HG03066 (cell line): ENCODE measurements around the gene KLHL36.

ENCODE experiments used
- ATAC-seq: cut with Tn5 transposase; IDR thresholded peaks from one replicate; pipeline ENCODE4 v1.9.1; 2021; ENCODE audit warnings: low read depth; ENCODE audit not compliant: unreplicated experiment

Gene KLHL36

DNA sequence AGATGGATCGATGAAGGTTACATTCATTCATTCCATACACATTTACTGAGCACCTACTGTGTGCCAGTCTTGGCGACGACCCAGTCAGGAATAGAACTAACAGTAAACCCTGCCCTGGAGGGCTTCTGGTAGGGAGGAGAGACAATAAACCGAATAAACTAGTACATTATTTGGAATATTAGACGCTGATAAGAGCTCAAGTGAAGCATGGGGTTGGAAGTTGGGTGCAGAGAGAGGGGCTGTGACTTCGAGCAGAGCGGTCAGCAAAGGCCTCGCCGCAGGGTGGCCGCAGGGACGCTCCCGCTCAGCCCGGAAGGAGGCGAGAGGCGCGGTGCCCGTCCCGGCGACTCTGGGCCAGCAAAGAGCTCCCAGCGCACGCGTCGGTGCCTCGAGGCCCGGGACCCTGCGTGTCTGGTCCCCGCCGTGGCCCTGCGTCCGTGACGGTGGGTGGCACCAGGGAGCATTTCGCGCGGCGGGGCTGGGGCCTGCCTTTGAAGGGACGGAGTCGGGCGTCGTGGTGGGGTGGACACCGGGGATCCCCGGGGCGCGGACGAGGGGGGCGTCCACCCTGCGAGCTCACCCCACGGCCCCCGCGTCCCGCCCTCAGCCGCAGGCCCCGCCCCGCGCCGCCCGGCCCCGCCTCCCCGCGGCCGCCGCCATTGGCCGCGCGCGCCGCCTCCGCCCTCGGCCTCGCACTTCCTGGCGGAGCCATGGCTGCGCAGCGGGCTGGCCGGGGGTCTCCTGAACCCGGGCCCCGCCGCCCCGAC is at the start of gene KLHL36:
Gene KLHL36, plus strand, starts transcription at position 684 of the 767 bp plus-strand sequence. CDS start 2,357 bp downstream, outside the sequence.
- ATAC-seq, result peak; percentile 76

- peak; percentile 47 for ATAC-seq
Observed at GRCh38 chr16:84599521-84600202, 48.6 kb upstream of the KLHL36 start.

DNA sequence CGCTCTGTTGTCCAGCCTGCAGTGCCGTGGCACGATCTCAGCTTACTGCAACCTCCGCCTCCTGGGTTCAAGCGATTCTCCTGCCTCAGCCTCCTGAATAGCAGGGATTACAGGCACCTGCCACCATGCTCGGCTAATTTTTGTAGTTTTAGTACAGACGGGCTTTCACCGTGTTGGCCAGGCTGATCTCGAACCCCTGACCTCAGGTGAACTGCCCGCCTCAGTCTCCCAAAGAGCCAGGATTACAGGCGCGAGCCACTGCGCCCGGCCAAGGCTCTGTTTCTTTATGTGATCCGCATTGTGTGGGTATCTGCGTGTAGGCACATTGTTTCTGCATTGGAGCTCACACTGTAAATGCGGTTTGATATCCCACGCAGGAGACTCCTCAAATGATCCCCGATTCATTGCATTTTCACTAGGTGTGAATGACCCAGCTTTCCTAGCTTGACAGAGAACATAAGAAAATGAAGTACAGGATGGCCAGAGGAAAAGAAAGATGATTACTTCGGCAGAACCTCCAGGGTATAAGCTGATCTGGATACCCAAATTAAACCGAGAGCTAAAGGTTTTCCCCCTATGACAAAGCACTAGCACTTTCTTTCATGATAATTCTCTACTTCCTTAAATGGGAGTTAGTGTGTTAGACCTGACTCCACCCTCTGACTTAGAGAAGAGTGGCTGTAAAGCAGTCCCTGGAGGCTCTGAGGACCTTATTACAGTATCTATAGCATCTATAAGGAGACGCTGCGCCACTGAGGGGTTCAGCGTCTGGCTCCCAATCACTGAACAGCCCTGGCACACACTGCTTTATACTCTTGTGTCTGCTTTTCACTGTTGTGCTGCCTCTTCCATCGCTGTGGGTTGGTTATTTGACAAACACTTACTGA is 47.7 kb upstream of the KLHL36 start:
- ATAC-seq, result peak; percentile 57

- no peak for ATAC-seq
Observed at GRCh38 chr16:84603140-84603816, 45.0 kb upstream of the KLHL36 start.

DNA sequence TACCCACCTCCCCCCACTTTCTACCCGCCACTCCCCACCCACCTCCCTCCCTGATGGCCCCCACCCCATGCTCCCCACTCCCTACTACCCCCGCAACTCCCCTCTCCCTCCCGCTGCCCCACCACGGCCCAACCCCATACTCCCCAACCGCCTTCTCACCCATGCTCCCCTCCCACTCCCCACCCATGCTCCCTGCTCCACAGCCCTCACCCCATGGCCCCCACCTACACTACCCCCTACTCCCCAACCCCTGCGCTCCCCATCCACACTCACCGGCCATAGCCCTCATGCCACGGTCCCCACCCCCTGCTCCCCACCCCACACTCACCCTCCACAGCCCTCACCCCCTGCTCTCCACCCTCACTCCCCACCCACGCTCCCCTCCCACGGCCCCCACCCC is 44.4 kb upstream of the KLHL36 start:
- ATAC-seq, result no peak

DNA sequence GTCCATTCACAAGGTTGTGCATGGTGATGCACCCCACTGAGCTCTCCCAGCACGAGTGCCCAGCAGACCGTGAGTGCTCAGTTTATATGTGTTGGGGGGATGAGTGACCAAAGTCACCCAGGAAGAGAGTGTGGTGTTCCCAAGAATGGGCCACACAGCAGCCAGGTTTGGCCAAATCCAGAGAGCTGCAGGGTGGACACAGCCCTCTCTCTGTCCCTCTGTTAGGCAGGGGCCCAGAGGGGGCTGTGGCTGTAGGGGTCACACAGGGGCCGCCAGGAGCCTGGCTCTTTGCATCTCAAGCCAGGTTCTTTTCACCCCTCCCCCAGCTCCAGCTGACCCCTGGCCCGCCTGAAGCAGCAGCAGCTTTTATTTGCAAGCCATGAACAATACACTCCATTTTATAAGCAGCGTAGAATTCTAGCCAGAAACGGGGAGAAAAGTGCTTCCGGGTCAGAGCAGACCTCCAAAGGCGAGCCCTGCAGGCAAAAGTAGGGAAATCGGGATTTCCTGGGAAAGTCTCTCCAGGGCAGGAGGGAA is 43.8 kb upstream of the KLHL36 start:
- ATAC-seq, result no peak

DNA sequence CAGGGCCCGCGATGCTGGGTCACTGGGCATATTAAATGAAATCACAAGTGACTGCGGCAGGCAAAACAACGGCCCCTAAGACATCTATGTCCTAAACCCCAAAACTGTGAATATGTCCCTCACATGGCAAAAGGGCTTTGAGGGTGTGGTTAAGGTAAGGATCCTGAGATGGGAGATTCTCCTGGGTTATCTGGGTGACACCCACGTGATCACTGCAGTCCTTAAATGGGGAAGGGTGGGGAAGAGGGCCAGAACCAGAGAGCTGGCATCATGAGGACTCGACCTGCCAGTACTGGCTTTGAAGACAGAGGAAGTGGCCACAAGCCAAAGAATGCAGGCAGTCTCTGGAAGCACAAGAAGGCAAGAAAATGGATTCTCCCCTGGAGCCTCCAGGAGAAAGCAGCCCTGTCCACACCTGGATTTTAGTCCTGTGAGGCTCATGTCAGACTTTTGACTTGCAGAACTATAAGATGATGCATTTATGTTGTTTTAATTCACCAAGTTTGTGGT is 42.9 kb upstream of the KLHL36 start:
- no peak for ATAC-seq

GRCh38 chr16:84606081-84606875 is 42.0 kb upstream of the KLHL36 start:
- no peak for ATAC-seq

GRCh38 chr16:84607061-84607460 is 41.2 kb upstream of the KLHL36 start:
- ATAC-seq, result no peak

GRCh38 chr16:84607694-84608093 is 40.6 kb upstream of the KLHL36 start:
- ATAC-seq, result peak; percentile 66

DNA sequence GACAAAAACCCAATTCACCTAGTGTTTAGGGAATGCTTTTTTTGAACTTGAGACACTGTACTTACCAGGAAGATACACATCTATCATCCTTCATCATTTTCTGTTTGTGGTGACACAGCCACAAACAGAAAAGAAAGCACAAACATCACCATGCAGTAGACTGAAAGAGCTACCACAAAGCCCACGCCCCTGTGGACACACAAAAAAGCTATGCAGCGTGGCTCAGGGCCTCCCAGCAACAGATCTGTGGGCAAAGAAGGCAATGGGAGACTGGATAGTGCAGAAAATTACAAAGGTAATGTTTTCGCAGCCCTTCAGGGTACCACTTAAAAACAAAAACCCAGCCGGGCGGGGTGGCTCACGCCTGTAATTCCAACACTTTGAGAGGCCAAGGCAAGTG is 40.0 kb upstream of the KLHL36 start:
- no peak for ATAC-seq

GRCh38 chr16:84609563-84610177 is 38.6 kb upstream of the KLHL36 start:
- ATAC-seq, result no peak

DNA sequence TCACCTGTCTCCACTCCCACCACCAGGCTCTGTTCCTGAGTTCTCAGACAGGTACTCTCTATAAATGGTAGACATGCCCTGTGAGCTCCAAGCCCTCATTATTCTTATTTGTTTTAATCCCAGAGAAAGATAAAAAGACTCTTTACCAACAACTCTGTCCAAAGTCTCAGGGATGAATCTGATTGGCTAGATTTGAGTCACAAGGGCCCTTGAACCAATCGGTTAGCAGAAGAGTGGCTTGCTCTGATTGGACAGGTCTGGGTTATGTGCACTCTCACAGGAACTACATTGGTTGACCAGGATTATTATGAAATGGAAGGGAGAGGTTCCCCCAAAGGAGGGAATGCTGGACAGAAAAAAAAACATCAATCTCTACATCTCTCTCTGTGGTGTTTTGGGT is 37.9 kb upstream of the KLHL36 start:
- ATAC-seq, result no peak

DNA sequence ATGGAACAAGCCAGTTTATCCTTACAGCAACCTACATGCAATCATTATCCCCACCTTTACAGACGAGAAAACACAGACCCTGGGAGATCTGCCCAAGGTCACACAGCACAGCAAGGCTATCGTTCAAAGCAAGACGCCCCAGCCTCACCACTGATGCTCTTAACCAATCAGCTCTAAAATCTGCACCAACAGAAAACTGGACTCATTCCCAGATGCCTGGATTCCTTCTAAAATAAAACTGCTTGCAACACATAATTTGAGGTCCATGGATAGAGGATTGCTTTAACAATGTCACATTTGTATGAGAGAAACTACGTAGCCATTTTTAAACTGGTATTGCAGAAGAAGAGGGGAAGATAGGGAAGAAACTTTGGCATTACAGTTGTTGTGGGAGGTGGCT is 37.3 kb upstream of the KLHL36 start:
- ATAC-seq, result no peak

- no peak for ATAC-seq
Observed at GRCh38 chr16:84612686-84613085, 35.6 kb upstream of the KLHL36 start.

DNA sequence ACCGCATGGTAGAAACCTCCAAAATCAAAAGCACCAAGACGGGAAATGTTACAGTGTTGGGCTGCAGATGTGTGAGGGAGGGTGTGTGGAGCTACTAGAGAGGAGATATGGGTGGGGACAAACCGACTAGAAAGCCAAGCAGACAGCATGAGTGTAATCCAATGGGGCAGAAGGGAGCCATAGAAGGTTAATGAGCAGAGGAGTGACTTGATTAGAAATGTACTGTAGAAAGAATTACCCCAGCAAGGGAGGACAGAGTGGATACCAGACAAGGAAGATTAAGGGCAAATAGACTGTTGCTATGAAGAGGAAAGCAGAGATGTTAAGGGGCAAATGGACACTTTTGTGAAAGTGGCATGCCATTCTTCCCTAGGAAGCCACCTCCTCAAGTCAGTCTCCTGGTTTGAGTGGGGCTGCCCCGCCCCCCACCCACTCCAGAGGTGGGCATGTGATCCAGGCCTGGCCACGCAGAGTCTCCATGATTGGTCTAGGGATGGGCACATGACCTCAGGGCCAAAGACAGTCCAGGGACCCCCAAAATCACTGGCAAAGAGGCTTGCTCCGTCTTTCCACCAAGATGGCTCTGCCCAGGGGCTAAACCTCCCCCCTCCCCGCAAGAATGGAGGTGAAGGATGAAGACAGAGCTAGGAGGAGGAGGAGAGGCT is 34.8 kb upstream of the KLHL36 start:
- no peak for ATAC-seq

DNA sequence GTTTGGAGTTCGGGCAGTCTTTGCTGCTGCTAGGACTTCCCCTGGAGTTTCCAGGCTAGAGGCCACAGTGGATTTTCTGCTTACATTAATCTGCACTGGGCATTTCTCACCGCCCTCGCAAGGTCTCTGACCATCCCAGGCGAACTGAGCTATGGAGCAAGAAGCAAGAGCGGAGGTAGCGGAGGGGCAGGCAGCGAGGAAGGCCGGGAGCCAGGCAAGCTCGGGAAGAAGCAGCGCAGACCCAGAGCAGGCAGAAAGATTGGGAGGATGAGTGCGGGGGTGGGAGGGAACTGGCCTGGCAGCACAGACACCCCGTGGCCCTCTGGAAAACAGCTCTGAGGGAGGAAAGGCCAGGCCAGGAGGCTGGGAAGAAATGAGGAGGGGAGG is 34.2 kb upstream of the KLHL36 start:
- ATAC-seq, result no peak

GRCh38 chr16:84614623-84614967 is 33.7 kb upstream of the KLHL36 start:
- ATAC-seq, result no peak
